HL-60 (cell line): ENCODE results near the gene RAMP2.

Source experiments
- DNase-seq, 2 experiments: peaks; one replicate each; pipeline ENCODE4 v3.0.0-alpha.2; 2010 to 2020; ENCODE audit warnings: low read depth in 1 of 2, low spot score in 1 of 2
- H3K27ac ChIP-seq: fragments of 250-450 bp; sonication (Bioruptor Pico); replicated peaks from 2 replicates; pipeline ENCODE4 v1.5.1; 2020; ENCODE audit warnings: mild to moderate bottlenecking, moderate library complexity
- H3K27me3 ChIP-seq: fragments of 250-450 bp; sonication (Bioruptor Pico); 2 replicates; pipeline ENCODE4 v1.5.1; 2021; ENCODE audit warnings: mild to moderate bottlenecking, moderate library complexity; ENCODE audit not compliant: insufficient read depth, poor library complexity, severe bottlenecking
- H3K4me3 ChIP-seq: replicated peaks from 2 replicates; pipeline ENCODE4 v1.5.1; 2011; ENCODE audit warnings: mild to moderate bottlenecking, control low read depth, low read length; ENCODE audit not compliant: insufficient read depth
- GABPA ChIP-seq: IDR thresholded peaks from 2 replicates; pipeline ENCODE4 v1.6.1; 2012; ENCODE audit warnings: low read depth
- POLR2AphosphoS5 ChIP-seq: IDR thresholded peaks from 2 replicates; pipeline ENCODE4 v1.6.1; 2012; ENCODE audit warnings: low read depth
- SPI1 ChIP-seq: IDR thresholded peaks from 2 replicates; pipeline ENCODE4 v1.6.1; 2012; ENCODE audit warnings: low read depth, mild to moderate bottlenecking, borderline replicate concordance
- TF ChIP-seq, protein P1 (sequence below): IDR thresholded peaks from 2 replicates; pipeline ENCODE4 v1.6.1; 2012; ENCODE audit warnings: low read depth; ENCODE audit not compliant: insufficient replicate concordance
- TF ChIP-seq, protein P2 (sequence below): IDR thresholded peaks from one replicate; pipeline ENCODE4 v1.5.1; 2011; ENCODE audit warnings: low read length, control low read depth, inconsistent platforms; ENCODE audit not compliant: insufficient read depth

RAMP2 gene

DNA sequence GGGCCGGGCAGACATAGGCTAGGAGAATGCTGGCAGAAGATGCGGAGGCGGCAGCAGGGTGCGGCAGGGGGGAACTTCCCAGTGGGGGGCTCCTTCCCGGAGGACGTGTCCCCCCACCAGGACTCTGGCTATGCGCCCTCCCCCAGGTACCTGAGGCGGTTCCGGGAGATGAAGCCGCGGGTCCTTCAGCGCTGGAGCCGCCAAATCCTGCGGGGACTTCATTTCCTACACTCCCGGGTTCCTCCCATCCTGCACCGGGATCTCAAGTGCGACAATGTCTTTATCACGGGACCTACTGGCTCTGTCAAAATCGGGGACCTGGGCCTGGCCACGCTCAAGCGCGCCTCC is 22.7 kb downstream of the RAMP2 start:
- TF ChIP-seq, protein P1, sequence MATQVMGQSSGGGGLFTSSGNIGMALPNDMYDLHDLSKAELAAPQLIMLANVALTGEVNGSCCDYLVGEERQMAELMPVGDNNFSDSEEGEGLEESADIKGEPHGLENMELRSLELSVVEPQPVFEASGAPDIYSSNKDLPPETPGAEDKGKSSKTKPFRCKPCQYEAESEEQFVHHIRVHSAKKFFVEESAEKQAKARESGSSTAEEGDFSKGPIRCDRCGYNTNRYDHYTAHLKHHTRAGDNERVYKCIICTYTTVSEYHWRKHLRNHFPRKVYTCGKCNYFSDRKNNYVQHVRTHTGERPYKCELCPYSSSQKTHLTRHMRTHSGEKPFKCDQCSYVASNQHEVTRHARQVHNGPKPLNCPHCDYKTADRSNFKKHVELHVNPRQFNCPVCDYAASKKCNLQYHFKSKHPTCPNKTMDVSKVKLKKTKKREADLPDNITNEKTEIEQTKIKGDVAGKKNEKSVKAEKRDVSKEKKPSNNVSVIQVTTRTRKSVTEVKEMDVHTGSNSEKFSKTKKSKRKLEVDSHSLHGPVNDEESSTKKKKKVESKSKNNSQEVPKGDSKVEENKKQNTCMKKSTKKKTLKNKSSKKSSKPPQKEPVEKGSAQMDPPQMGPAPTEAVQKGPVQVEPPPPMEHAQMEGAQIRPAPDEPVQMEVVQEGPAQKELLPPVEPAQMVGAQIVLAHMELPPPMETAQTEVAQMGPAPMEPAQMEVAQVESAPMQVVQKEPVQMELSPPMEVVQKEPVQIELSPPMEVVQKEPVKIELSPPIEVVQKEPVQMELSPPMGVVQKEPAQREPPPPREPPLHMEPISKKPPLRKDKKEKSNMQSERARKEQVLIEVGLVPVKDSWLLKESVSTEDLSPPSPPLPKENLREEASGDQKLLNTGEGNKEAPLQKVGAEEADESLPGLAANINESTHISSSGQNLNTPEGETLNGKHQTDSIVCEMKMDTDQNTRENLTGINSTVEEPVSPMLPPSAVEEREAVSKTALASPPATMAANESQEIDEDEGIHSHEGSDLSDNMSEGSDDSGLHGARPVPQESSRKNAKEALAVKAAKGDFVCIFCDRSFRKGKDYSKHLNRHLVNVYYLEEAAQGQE, result no peak
- TF ChIP-seq SPI1, result no peak
- no peak for TF ChIP-seq POLR2AphosphoS5
- no peak for TF ChIP-seq GABPA
- TF ChIP-seq, protein P2, sequence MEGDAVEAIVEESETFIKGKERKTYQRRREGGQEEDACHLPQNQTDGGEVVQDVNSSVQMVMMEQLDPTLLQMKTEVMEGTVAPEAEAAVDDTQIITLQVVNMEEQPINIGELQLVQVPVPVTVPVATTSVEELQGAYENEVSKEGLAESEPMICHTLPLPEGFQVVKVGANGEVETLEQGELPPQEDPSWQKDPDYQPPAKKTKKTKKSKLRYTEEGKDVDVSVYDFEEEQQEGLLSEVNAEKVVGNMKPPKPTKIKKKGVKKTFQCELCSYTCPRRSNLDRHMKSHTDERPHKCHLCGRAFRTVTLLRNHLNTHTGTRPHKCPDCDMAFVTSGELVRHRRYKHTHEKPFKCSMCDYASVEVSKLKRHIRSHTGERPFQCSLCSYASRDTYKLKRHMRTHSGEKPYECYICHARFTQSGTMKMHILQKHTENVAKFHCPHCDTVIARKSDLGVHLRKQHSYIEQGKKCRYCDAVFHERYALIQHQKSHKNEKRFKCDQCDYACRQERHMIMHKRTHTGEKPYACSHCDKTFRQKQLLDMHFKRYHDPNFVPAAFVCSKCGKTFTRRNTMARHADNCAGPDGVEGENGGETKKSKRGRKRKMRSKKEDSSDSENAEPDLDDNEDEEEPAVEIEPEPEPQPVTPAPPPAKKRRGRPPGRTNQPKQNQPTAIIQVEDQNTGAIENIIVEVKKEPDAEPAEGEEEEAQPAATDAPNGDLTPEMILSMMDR, result no peak

DNA sequence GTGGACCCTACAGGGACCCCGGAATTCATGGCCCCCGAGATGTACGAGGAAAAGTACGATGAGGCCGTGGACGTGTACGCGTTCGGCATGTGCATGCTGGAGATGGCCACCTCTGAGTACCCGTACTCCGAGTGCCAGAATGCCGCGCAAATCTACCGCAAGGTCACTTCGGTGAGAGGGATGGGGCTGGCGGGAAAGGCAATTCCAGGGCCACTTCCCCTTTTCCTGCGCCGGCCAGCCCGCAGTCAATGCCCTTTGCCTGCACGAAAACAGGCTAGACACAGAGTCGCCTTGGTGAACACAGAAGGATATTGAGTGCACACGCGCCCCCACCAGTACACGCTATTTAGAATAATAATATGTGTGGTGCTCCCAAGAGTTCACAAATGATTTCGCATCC is 23.4 kb downstream of the RAMP2 start:
- no peak overlapping the region for H3K4me3 ChIP-seq
- H3K27ac ChIP-seq, result no peak overlapping the region
- TF ChIP-seq, protein P1, result no peak
- peak; percentile 92 for TF ChIP-seq SPI1
- TF ChIP-seq, protein P2, result no peak
- H3K27me3 ChIP-seq, result peaks cover 51% of the 10 kb centered on the region
- DNase-seq, result peak in 1 of 2 experiments; percentile 36

More for the DNA sequence above, 22.7 kb downstream of the RAMP2 start:
- no peak overlapping the region for H3K4me3 ChIP-seq
- H3K27me3 ChIP-seq, result peaks cover 51% of the 10 kb centered on the region
- no peak for DNase-seq
- no peak overlapping the region for H3K27ac ChIP-seq

DNA sequence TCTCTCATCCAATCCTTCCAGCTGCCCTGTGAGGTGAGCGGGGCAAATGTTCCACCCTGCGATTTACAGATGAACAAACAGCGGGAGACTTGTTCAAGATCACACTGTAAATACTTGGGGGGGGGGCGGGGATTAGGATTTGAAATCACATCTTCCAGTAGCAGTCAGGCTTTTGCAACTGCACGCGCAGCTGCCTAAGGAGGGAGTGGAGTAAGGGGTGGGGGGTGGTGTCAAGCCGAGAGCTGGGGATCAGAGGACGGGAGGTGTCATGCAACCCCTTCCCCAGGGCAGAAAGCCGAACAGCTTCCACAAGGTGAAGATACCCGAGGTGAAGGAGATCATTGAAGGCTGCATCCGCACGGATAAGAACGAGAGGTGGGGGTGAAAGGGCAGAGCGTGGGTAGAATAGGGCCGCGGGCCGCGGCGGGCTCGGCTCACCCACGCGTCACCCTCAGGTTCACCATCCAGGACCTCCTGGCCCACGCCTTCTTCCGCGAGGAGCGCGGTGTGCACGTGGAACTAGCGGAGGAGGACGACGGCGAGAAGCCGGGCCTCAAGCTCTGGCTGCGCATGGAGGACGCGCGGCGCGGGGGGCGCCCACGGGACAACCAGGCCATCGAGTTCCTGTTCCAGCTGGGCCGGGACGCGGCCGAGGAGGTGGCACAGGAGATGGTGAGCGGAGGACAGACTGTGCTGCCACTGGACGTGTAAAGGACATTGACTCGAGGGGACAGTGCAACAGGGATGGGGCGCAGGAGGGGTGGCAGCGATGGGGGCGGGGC is 24.0 kb downstream of the RAMP2 start:
- no peak overlapping the region for H3K4me3 ChIP-seq
- peaks cover 51% of the 10 kb centered on the region for H3K27me3 ChIP-seq
- DNase-seq, result no peak
- TF ChIP-seq, protein P1, result no peak
- TF ChIP-seq POLR2AphosphoS5 (no peak), SPI1 (no peak)
- TF ChIP-seq, protein P2, result no peak
- H3K27ac ChIP-seq, result no peak overlapping the region
